Activated naive CD4-positive, alpha-beta T cell treated with anti-CD3 and anti-CD28 coated beads for 36 hours (primary cell): ENCODE data around the gene TYR. TPM values are rescaled to one million over a fixed set of nuclear protein-coding genes. Genes with fewer than 3 reads are reported as not detected.

Source experiments
- CTCF ChIA-PET: fragments of 350-600 bp; sonication (Branson Sonifier 250); formaldehyde crosslinking; loops from one replicate; lab custom pipeline; 2021; ENCODE audit warnings: antibody characterized with exemption; lab: Charles Lee
- DNase-seq: peaks from one replicate; pipeline ENCODE4 v3.0.0-alpha.2; 2020
- H3K27ac Mint-ChIP-seq: one replicate; pipeline ENCODE4 v1.8.0; 2021; ENCODE audit warnings: mild to moderate bottlenecking, mixed read lengths
- H3K27me3 Mint-ChIP-seq: one replicate; pipeline ENCODE4 v1.8.0; 2021; ENCODE audit warnings: low read depth, mixed read lengths
- H3K36me3 Mint-ChIP-seq: one replicate; pipeline ENCODE4 v1.8.0; 2021; ENCODE audit warnings: low read depth, mixed read lengths
- H3K4me1 Mint-ChIP-seq: one replicate; pipeline ENCODE4 v1.8.0; 2021; ENCODE audit warnings: low read depth, mixed read lengths
- H3K4me3 Mint-ChIP-seq: one replicate; pipeline ENCODE4 v1.8.0; 2021; ENCODE audit warnings: mild to moderate bottlenecking, moderate library complexity, mixed read lengths
- H3K9me3 Mint-ChIP-seq: one replicate; pipeline ENCODE4 v1.8.0; 2021; ENCODE audit warnings: mixed read lengths
- intact Hi-C: fragments of 100-400 bp; cut with micrococcal nuclease; formaldehyde crosslinking; loops from one replicate; pipeline ENCODE4 v1.15.1; 2023
- total RNA-seq, 2 experiments: library from RNA; stranded (reverse); gene quantifications; one replicate each; pipeline ENCODE4 v1.2.3, GENCODE V29; 2021

The TYR gene
- total RNA-seq, result not detected

- Mint-ChIP-seq H3K4me1 (peaks cover 4% of the 10 kb centered on the region), H3K4me3 (no peak within 1 kb of the TSS), H3K27me3 (no peaks in the 10 kb centered on the region), H3K27ac (no peak within 1 kb of the TSS), H3K9me3 (no peaks in the 10 kb centered on the region), H3K36me3 (no peaks in the 10 kb centered on the region)
- CTCF ChIA-PET, result no interaction called here
- intact Hi-C loops, result no loop called here
- DNase-seq, result no peak
These were observed at the start of gene TYR for GRCh38 chr11:89177691-89178231. Gene TYR, plus strand, starts transcription at chr11:89177875. Its CDS starts 79 bp downstream, at chr11:89177954.

DNA sequence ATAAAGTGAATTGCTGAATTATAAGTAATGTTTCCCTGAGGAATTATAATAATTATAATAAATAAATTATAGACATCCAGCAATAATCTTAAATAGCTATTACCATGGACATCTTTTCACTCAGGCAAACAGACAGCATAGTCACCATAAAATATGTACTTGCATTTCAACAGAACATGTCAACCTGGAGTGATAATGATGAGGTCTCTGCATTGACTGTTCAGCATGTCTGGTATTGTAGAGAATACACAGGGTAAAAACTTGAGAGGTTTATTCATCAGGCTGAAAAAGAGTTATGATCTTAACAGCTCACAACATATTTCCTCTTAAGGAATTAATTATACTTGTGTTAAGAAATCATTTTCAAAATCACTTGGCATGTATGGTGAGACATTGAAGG is 41.1 kb upstream of the TYR start:
- CTCF ChIA-PET, result no interaction called here
- H3K4me1 Mint-ChIP-seq, result no peaks in the 10 kb centered on the region

DNA sequence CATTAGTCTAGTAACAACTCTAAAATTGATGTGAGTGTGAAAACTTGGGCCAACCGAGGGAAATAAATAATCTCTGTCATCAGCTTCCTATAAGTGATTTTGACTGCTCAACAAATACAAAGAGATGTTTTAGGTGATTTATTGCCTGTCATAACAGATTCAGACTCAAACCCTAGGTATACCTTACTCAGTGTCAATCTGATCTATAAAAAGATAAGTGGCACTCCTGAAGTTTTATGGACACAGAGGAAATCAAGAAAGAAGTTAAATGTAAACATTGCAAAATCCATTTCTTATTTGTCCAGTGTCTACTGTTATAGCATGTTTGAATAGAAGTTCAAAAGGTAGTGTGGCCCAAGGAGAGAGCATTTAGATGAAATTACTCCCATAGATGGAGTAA is 30.4 kb upstream of the TYR start:
- no peak overlapping the region for H3K27ac Mint-ChIP-seq
- H3K36me3 Mint-ChIP-seq, result no peaks in the 10 kb centered on the region
- DNase-seq, result no peak
- H3K27me3 Mint-ChIP-seq, result peaks cover 4% of the 10 kb centered on the region
- no peaks in the 10 kb centered on the region for H3K4me1 Mint-ChIP-seq
- intact Hi-C loops, result no loop called here
- CTCF ChIA-PET, result no interaction called here
- H3K9me3 Mint-ChIP-seq, result no peaks in the 10 kb centered on the region
- H3K4me3 Mint-ChIP-seq, result no peak overlapping the region

More for the DNA sequence above, 41.1 kb upstream of the TYR start:
- intact Hi-C loops, result no loop called here
- H3K4me3 Mint-ChIP-seq, result no peak overlapping the region
- no peak overlapping the region for H3K27ac Mint-ChIP-seq
- H3K9me3 Mint-ChIP-seq, result no peaks in the 10 kb centered on the region
- H3K36me3 Mint-ChIP-seq, result no peaks in the 10 kb centered on the region
- no peaks in the 10 kb centered on the region for H3K27me3 Mint-ChIP-seq
- no peak for DNase-seq

DNA sequence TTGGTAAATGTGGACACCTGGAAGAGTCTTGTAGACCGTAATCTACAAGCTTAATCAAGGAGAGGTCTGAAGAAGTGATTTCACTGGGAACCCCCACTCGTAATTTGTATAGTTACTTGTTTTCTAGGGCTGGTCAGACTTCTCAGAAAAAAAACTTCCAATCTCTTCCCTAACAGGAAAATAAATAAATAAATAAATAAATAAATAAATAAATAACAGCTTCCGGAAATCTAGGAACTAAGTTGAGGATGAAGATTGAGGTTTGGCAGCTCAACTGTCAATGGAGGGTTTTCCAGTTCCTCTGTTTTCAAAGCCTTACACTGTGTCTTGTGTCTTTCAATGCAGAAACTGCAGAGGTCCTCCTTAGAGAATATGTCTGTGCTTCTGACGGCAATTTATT is 17.7 kb upstream of the TYR start:
- Mint-ChIP-seq H3K36me3 (no peaks in the 10 kb centered on the region), H3K27me3 (no peaks in the 10 kb centered on the region), H3K4me1 (no peaks in the 10 kb centered on the region), H3K27ac (no peak overlapping the region), H3K4me3 (no peak overlapping the region), H3K9me3 (no peaks in the 10 kb centered on the region)
- DNase-seq, result no peak
- CTCF ChIA-PET, result no interaction called here
- intact Hi-C loops, result loop anchor here (10.0 kb wide), 1 partner anchor 1085 kb away; no protein-coding TSS in a partner anchor

- Mint-ChIP-seq H3K4me1 (no peaks in the 10 kb centered on the region), H3K27me3 (no peaks in the 10 kb centered on the region), H3K9me3 (no peaks in the 10 kb centered on the region), H3K36me3 (no peaks in the 10 kb centered on the region), H3K4me3 (no peak overlapping the region), H3K27ac (no peak overlapping the region)
- CTCF ChIA-PET, result no interaction called here
- intact Hi-C loops, result no loop called here
- DNase-seq, result no peak
These were observed 15.7 kb upstream of the TYR start for GRCh38 chr11:89161949-89162348.

DNA sequence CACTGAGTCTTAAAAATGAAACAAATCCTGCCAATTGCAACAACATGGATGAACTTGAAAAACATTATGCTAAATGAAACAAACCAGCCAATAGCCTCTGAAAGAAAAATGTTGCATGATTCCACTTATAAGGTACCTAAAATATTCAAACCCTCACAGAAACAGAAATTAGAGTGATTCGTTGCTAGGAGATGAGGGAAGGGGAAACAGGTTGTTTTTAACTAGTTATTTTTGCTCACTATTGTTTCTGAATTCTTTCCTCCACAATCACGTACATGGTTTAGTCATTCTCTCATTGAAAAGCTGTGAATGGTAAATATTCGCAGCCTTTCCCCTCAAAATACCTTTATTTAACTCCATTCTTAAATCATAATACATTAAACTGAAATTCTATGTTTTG is 14.0 kb upstream of the TYR start:
- Mint-ChIP-seq H3K36me3 (no peaks in the 10 kb centered on the region), H3K4me1 (no peaks in the 10 kb centered on the region), H3K4me3 (no peak overlapping the region), H3K27me3 (no peaks in the 10 kb centered on the region), H3K27ac (no peak overlapping the region), H3K9me3 (no peaks in the 10 kb centered on the region)
- intact Hi-C loops, result no loop called here
- no peak for DNase-seq
- CTCF ChIA-PET, result no interaction called here

GRCh38 chr11:89168396-89168795 is 9.3 kb upstream of the TYR start:
- DNase-seq, result no peak
- no peak overlapping the region for H3K27ac Mint-ChIP-seq
- no peaks in the 10 kb centered on the region for H3K9me3 Mint-ChIP-seq
- CTCF ChIA-PET, result no interaction called here
- H3K4me1 Mint-ChIP-seq, result no peaks in the 10 kb centered on the region
- H3K4me3 Mint-ChIP-seq, result no peak overlapping the region
- no peaks in the 10 kb centered on the region for H3K27me3 Mint-ChIP-seq
- H3K36me3 Mint-ChIP-seq, result no peaks in the 10 kb centered on the region
- intact Hi-C loops, result no loop called here

DNA sequence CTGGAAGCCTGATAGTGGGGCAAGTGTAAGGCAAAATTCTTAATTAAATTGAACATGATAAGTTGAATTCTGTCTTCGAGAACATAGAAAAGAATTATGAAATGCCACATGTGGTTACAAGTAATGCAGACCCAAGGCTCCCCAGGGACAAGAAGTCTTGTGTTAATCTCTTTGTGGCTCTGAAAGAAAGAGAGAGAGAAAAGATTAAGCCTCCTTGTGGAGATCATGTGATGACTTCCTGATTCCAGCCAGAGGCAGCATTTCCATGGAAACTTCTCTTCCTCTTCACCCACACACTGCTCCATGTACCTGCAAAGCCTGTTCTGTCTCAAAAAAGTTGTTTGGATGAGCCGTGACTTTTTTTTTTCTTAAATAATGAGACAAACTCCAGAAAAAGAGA is 1.9 kb upstream of the TYR start:
- H3K4me3 Mint-ChIP-seq, result no peak overlapping the region
- H3K4me1 Mint-ChIP-seq, result no peaks in the 10 kb centered on the region
- H3K9me3 Mint-ChIP-seq, result no peaks in the 10 kb centered on the region

DNA sequence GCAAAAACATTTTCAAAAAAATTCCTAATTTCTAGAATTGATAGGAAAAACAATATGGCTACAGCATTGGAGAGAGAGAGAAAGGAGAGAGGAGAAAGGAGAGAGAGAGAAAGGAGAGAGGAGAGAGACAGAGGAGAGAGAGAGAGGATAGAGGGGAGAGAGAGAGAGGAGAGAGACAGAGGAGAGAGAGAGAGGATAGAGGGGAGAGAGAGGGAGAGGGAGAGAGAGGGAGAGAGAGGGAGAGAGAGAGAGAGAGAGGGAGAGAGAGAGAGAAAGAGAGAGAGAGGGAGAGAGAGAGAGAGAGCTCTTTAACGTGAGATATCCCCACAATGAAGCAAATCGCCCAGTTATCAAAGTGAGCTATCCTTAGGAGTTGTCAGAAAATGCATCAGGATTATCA is 737 bp upstream of the TYR start:
- Mint-ChIP-seq H3K4me3 (no peak overlapping the region), H3K4me1 (peaks cover 4% of the 10 kb centered on the region), H3K27me3 (no peaks in the 10 kb centered on the region), H3K27ac (no peak overlapping the region), H3K36me3 (no peaks in the 10 kb centered on the region), H3K9me3 (no peaks in the 10 kb centered on the region)
- intact Hi-C loops, result no loop called here
- no peak for DNase-seq
- CTCF ChIA-PET, result no interaction called here

More for the DNA sequence above, 1.9 kb upstream of the TYR start:
- CTCF ChIA-PET, result interaction anchor here (0.6 kb wide), 1 partner anchor 842 kb away, joined by 5 read pairs; no protein-coding TSS in a partner anchor
- Mint-ChIP-seq H3K27ac (no peak overlapping the region), H3K36me3 (no peaks in the 10 kb centered on the region), H3K27me3 (no peaks in the 10 kb centered on the region)
- DNase-seq, result no peak
- intact Hi-C loops, result no loop called here

- Mint-ChIP-seq H3K4me1 (peaks cover 4% of the 10 kb centered on the region), H3K36me3 (no peaks in the 10 kb centered on the region), H3K27me3 (no peaks in the 10 kb centered on the region), H3K4me3 (no peak overlapping the region), H3K27ac (no peak overlapping the region), H3K9me3 (no peaks in the 10 kb centered on the region)
- intact Hi-C loops, result no loop called here
- DNase-seq, result no peak
- CTCF ChIA-PET, result no interaction called here
These were observed 3.4 kb downstream of the TYR start for GRCh38 chr11:89181111-89181510.

DNA sequence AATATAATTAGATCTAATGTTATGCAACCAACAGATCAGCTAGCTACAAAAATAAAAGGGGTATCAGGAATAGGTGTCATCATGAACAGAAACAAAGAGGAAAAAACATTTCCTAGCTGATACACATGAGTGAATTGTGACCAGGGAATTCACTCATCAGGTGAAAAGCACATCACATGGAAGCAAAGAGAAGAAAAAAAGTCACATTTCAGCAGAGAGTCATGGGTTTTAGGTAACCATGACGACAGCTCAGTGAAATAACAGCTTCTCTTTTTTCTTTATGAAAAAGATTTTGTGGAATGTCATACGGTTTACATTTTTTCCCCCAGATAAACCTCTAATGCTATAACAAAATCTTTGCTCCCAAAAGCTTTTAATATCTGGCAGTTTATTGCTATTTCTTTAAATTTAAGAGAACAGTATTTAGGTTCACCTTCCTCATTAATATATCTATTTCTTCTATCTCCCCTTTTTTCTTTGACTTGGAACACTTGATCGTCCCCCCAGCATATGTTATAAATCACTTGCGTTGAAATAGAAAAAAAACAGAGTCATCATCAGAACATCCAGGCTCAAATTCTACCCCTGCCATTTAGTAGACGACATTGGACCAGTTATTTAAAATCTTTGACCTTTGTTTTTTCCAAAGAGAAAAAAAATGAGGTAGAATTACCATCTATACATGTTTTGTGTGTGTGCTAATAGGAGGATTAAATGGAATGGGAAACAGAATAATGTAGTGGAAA is 5.3 kb downstream of the TYR start:
- CTCF ChIA-PET, result interaction anchor here (0.7 kb wide), 1 partner anchor 1272 kb away, joined by 3 read pairs; no protein-coding TSS in a partner anchor
- Mint-ChIP-seq H3K4me3 (no peak overlapping the region), H3K27ac (no peak overlapping the region), H3K9me3 (no peaks in the 10 kb centered on the region), H3K27me3 (no peaks in the 10 kb centered on the region), H3K4me1 (peaks cover 4% of the 10 kb centered on the region), H3K36me3 (no peaks in the 10 kb centered on the region)
- intact Hi-C loops, result no loop called here
- DNase-seq, result no peak

- no peaks in the 10 kb centered on the region for H3K36me3 Mint-ChIP-seq
- no peaks in the 10 kb centered on the region for H3K27me3 Mint-ChIP-seq
- intact Hi-C loops, result no loop called here
- H3K4me3 Mint-ChIP-seq, result no peak overlapping the region
- CTCF ChIA-PET, result no interaction called here
- no peaks in the 10 kb centered on the region for H3K9me3 Mint-ChIP-seq
- peaks cover 4% of the 10 kb centered on the region for H3K4me1 Mint-ChIP-seq
- no peak overlapping the region for H3K27ac Mint-ChIP-seq
- DNase-seq, result no peak
These were observed 6.3 kb downstream of the TYR start for GRCh38 chr11:89184021-89184420.

GRCh38 chr11:89189776-89190175 is 12.1 kb downstream of the TYR start:
- CTCF ChIA-PET, result no interaction called here
- intact Hi-C loops, result no loop called here
- H3K4me3 Mint-ChIP-seq, result no peak overlapping the region
- DNase-seq, result no peak
- H3K27me3 Mint-ChIP-seq, result no peaks in the 10 kb centered on the region
- H3K36me3 Mint-ChIP-seq, result no peaks in the 10 kb centered on the region
- H3K27ac Mint-ChIP-seq, result no peak overlapping the region
- no peaks in the 10 kb centered on the region for H3K9me3 Mint-ChIP-seq
- no peaks in the 10 kb centered on the region for H3K4me1 Mint-ChIP-seq
